ENCODE data around the gene PTAFR.

Gene PTAFR

DNA sequence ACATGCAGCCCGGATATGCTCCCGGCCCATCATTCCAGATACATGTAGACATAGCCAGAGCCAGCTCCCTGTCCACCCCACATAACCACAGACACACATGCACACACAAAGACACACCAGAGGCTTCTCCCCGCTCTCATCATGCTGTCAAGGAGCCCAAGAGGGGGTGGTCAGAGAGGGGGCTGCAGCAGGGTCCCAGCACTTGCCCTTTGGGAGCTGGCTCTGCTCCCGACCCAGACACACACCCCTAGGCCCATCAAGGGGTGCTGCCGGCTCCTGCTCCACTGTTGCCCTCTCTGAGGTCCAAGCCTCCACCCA, 2.6 kb downstream of the PTAFR start:
- no peak overlapping the region for H3K4me3 ChIP-seq (ENCODE audit: extremely low read depth, insufficient read depth, low read length, poor library complexity, severe bottlenecking)
- H3K4me1 ChIP-seq (ENCODE audit: control insufficient read depth, insufficient read depth, low read length, poor library complexity, severe bottlenecking), result peaks cover 12% of the 10 kb centered on the region
- WGBS, 2 experiments (ENCODE audit: insufficient coverage in 2 of 2), result 83 to 100% methylated on average over 1 to 2 of the region's 5 CpGs
- no peaks in the 10 kb centered on the region for H3K9me3 ChIP-seq (ENCODE audit: control insufficient read depth, low read length)
- no peaks in the 10 kb centered on the region for H3K36me3 ChIP-seq (ENCODE audit: control insufficient read depth, insufficient read depth, low read length)
- peak overlapping the region; percentile 23 for H3K27ac ChIP-seq (ENCODE audit: low read depth, low read length, severe bottlenecking)

DNA sequence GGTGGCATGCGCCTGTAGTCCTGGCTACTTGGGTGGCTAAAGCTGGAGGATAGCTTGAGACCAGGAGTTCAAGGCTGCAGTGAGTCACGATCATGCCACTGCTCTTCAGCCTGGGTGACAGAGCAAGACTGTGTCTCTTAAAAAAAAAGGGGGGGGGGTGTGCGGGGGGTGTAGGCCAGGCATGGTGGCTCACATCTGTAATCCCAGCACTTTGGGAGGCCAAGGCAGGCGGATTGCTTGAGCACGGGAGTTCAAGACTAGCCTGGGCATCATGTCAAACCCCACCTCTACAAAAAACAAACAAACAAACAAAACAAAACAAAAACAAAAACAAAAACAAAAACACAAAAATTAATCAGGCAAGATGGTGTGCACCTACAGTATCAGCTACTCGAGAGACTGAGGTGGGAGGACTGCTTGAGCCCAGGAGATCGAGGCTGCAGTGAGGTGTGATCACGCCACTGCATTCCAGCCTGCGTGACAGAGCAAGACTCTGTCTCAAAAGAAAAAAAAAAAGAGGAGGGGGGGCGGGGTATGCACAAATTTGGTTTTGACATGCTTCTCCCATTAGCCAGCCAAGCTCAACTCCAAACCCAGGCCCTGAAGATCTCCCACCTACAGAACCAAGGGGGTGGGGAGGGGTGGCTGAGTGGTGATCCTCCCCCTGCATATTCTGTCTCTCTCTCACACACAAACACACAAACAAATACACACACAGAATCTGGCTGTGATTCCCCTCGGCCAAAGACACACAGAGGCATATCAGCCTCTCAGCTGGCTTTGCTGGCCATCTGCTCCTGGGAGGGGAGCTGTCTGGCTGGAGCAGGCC, 3.1 kb downstream of the PTAFR start:
- H3K36me3 ChIP-seq (ENCODE audit: control insufficient read depth, insufficient read depth, low read length), result no peaks in the 10 kb centered on the region
- H3K4me3 ChIP-seq (ENCODE audit: extremely low read depth, insufficient read depth, low read length, poor library complexity, severe bottlenecking), result no peak overlapping the region
- peak overlapping the region; percentile 23 for H3K27ac ChIP-seq (ENCODE audit: low read depth, low read length, severe bottlenecking)
- H3K4me1 ChIP-seq (ENCODE audit: control insufficient read depth, insufficient read depth, low read length, poor library complexity, severe bottlenecking), result peaks cover 12% of the 10 kb centered on the region
- no peaks in the 10 kb centered on the region for H3K9me3 ChIP-seq (ENCODE audit: control insufficient read depth, low read length)
- 68 to 86% methylated on average over 3 to 7 of the region's 11 CpGs for WGBS, 2 experiments (ENCODE audit: insufficient coverage in 2 of 2)

DNA sequence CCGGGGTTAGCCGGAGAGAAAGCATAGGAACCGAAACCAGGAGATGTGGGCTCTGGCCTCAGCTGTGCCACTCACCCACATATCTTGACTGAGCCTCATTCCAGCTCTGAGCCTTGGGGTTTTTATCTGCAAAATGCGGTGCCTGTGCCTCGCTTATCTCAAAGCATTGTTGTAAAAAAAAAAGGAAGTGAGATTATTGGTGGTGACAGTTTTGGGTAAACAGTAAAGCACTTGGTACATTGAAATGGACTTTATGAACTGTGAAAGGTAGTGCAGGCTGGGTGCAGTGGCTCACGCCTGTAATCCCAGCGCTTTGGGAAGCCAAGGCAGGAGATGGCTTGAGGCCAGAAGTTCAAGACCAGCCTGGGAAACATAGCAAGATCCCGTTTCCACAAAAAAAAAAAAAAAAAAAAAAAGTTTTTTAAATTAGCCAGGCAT, 3.8 kb downstream of the PTAFR start:
- Histone ChIP-seq H3K9me3 (ENCODE audit: control insufficient read depth, low read length) (no peaks in the 10 kb centered on the region), H3K27ac (ENCODE audit: low read depth, low read length, severe bottlenecking) (peak overlapping the region; percentile 32), H3K36me3 (ENCODE audit: control insufficient read depth, insufficient read depth, low read length) (no peaks in the 10 kb centered on the region), H3K4me1 (ENCODE audit: control insufficient read depth, insufficient read depth, low read length, poor library complexity, severe bottlenecking) (peaks cover 12% of the 10 kb centered on the region), H3K4me3 (ENCODE audit: extremely low read depth, insufficient read depth, low read length, poor library complexity, severe bottlenecking) (no peak overlapping the region)
- 90 to 91% methylated on average over 6 to 7 of the region's 8 CpGs for WGBS, 2 experiments (ENCODE audit: insufficient coverage in 2 of 2)

DNA sequence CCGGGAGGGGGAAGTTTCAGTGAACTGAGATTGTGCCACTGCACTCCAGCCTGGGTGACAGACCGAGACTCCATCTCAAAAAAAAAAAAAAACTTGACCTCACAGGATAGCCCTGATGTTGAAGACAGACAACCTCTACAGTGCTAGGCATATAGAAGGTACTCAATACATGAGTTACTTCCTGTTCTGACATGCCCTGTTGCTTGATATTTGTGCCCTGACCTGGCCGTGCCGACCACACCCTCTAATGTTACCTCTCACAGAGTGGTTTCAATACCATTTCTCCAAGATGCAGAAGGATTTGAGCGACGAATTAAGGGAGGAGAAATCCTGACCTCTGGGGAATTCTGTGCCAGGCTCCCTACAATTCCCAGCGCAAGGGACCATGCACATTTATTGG, 5.2 kb downstream of the PTAFR start:
- no peak overlapping the region for H3K4me3 ChIP-seq (ENCODE audit: extremely low read depth, insufficient read depth, low read length, poor library complexity, severe bottlenecking)
- no peaks in the 10 kb centered on the region for H3K36me3 ChIP-seq (ENCODE audit: control insufficient read depth, insufficient read depth, low read length)
- 96 to 100% methylated on average over 6 of the region's 7 CpGs for WGBS, 2 experiments (ENCODE audit: insufficient coverage in 2 of 2)
- peaks cover 12% of the 10 kb centered on the region for H3K4me1 ChIP-seq (ENCODE audit: control insufficient read depth, insufficient read depth, low read length, poor library complexity, severe bottlenecking)
- H3K9me3 ChIP-seq (ENCODE audit: control insufficient read depth, low read length), result no peaks in the 10 kb centered on the region
- H3K27ac ChIP-seq (ENCODE audit: low read depth, low read length, severe bottlenecking), result no peak overlapping the region

DNA sequence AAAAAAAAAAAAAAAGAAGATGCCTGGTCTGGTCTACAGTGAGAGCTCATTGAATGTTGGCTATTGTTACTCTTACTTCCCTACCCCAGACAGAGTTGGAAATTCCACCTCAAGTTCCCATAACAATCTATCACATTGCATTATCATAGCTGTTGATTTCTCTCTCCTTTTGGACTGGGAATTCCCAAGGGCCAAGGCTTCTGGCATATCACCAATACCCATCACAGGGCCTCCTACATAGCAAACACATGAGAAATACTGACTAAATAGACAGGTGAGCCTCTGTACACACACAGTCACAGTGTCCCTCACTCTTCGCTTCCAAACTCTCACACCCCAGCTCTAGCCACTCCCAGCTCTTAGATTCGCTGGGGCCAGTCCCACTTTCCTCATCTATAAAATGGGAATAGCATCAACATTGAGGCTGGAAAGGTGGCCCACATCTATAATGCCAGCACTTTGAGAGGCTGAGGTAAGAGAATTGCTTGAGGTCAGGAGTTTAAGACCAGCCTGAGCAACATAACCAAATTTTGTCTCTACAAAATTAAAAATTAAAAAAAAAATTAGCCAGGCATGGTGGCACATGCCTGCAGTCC, 6.4 kb downstream of the PTAFR start:
- Histone ChIP-seq H3K4me3 (ENCODE audit: extremely low read depth, insufficient read depth, low read length, poor library complexity, severe bottlenecking) (no peak overlapping the region), H3K4me1 (ENCODE audit: control insufficient read depth, insufficient read depth, low read length, poor library complexity, severe bottlenecking) (peaks cover 12% of the 10 kb centered on the region), H3K27ac (ENCODE audit: low read depth, low read length, severe bottlenecking) (no peak overlapping the region), H3K36me3 (ENCODE audit: control insufficient read depth, insufficient read depth, low read length) (no peaks in the 10 kb centered on the region), H3K9me3 (ENCODE audit: control insufficient read depth, low read length) (no peaks in the 10 kb centered on the region)
- no CpG with 5 or more reads among the region's 2 CpGs for WGBS, 2 experiments (ENCODE audit: insufficient coverage in 2 of 2)

DNA sequence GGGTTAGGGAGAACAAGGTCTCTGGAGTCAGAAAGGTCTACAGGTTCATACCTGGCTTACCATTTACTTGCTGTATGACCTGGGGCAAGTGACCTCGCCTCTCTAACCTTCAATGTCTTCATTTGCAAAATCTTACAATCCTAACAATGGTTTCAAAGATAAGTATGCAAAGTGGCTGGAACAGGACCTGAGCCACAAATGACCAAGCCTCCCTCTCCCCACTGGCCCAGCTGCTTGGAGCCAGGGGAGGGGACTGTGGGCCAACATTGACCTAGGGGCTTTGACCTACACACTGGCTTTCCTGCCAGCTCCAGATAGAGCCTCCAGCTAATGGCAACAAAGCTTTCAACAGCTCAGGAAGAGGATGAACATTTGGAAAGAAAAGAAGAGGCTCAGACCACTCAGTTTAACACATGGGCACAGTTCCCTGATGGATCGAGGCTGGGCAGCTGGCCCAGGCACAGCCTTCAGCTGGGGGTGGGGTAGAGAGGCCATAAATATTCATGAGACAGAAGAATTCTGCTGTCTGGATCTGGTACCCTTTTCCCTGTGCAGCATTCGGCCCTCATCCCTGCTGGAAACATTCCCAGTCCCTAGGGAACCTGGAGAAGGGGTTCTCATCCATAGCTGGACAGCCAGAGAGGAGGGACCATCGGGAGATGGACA, 12.9 kb downstream of the PTAFR start:
- Histone ChIP-seq H3K9me3 (ENCODE audit: control insufficient read depth, low read length) (no peaks in the 10 kb centered on the region), H3K27ac (ENCODE audit: low read depth, low read length, severe bottlenecking) (no peak overlapping the region), H3K4me3 (ENCODE audit: extremely low read depth, insufficient read depth, low read length, poor library complexity, severe bottlenecking) (no peak overlapping the region), H3K4me1 (ENCODE audit: control insufficient read depth, insufficient read depth, low read length, poor library complexity, severe bottlenecking) (no peaks in the 10 kb centered on the region), H3K36me3 (ENCODE audit: control insufficient read depth, insufficient read depth, low read length) (no peaks in the 10 kb centered on the region)
- 87 to 100% methylated on average over 3 to 4 of the region's 4 CpGs for WGBS, 2 experiments (ENCODE audit: insufficient coverage in 2 of 2)

DNA sequence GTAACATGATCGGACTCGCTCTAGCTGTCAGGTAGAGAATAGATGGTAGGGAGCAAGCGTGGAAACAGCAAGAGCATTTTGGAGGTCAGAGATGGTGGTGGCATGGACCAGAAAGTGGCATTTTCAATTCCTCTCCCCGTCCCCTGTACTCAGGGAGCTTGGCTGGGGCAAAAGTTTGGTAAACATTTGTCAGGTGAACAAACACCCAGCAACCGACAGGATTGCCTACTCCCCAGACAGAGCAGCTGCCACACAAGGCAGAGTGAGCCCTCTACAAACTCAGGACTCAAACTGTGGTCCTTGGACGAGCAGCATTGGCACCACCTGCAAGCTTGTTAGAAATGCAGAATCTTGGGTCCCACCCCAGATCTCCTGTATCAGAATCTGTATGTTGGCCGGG, 14.3 kb downstream of the PTAFR start:
- WGBS, 2 experiments (ENCODE audit: insufficient coverage in 2 of 2), result 89 to 96% methylated on average over 4 to 5 of the region's 7 CpGs
- H3K9me3 ChIP-seq (ENCODE audit: control insufficient read depth, low read length), result no peaks in the 10 kb centered on the region
- H3K36me3 ChIP-seq (ENCODE audit: control insufficient read depth, insufficient read depth, low read length), result no peaks in the 10 kb centered on the region

DNA sequence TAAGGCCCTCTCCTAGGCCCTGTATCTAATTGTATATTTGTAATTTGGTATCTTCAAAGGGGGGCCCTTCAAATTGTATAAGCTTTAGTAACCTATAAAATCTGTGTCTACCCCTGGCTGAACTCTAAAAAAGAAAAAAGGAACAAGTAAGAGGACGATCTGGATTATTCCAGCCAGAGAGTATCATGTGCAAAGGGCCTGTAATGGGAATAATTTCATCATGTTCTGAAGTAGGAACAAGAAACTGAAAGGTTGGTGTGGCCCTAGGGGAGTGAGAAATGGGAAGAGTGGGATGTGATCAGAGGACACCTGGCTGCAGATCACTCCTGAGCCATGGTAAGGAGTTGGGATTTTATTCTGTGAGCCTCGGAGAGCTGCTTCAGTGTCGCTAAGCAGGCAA, 14.7 kb downstream of the PTAFR start:
- no peaks in the 10 kb centered on the region for H3K9me3 ChIP-seq (ENCODE audit: control insufficient read depth, low read length)
- H3K4me1 ChIP-seq (ENCODE audit: control insufficient read depth, insufficient read depth, low read length, poor library complexity, severe bottlenecking), result no peaks in the 10 kb centered on the region
- H3K4me3 ChIP-seq (ENCODE audit: extremely low read depth, insufficient read depth, low read length, poor library complexity, severe bottlenecking), result no peak overlapping the region
- H3K27ac ChIP-seq (ENCODE audit: low read depth, low read length, severe bottlenecking), result no peak overlapping the region
- H3K36me3 ChIP-seq (ENCODE audit: control insufficient read depth, insufficient read depth, low read length), result no peaks in the 10 kb centered on the region
- 93 to 94% methylated on average over 3 of the region's 3 CpGs for WGBS, 2 experiments (ENCODE audit: insufficient coverage in 2 of 2)

More for the DNA sequence above, 14.3 kb downstream of the PTAFR start:
- Histone ChIP-seq H3K4me1 (ENCODE audit: control insufficient read depth, insufficient read depth, low read length, poor library complexity, severe bottlenecking) (no peaks in the 10 kb centered on the region), H3K4me3 (ENCODE audit: extremely low read depth, insufficient read depth, low read length, poor library complexity, severe bottlenecking) (no peak overlapping the region), H3K27ac (ENCODE audit: low read depth, low read length, severe bottlenecking) (no peak overlapping the region)

DNA sequence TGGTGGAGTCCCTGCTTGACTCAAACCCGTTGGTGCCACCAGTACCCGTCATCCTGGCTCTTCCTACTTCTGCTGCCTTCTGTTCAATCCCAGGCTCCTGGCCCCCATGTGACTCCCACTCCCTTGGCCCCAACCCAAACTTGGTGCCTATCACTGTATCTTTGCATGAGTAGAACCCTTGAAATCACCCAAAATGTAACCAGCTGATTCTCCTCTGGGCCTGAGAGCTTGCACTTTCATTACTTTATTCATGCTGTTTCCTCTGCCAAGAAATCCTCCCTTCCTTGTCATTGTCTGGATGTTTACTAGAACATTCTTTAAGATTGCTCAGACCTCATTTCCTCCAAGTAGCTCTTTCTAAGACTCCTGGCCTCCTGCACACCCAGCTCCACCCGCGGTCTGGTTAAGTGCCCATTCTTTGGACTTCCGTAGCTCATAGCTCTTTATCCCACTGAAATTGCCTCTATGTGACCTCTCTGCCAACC, 15.7 kb downstream of the PTAFR start:
- H3K9me3 ChIP-seq (ENCODE audit: control insufficient read depth, low read length), result no peaks in the 10 kb centered on the region
- no peaks in the 10 kb centered on the region for H3K4me1 ChIP-seq (ENCODE audit: control insufficient read depth, insufficient read depth, low read length, poor library complexity, severe bottlenecking)
- H3K27ac ChIP-seq (ENCODE audit: low read depth, low read length, severe bottlenecking), result no peak overlapping the region
- H3K36me3 ChIP-seq (ENCODE audit: control insufficient read depth, insufficient read depth, low read length), result no peaks in the 10 kb centered on the region
- H3K4me3 ChIP-seq (ENCODE audit: extremely low read depth, insufficient read depth, low read length, poor library complexity, severe bottlenecking), result no peak overlapping the region
- 100% methylated on average over 2 of the region's 5 CpGs for WGBS, 2 experiments (ENCODE audit: insufficient coverage in 2 of 2)

DNA sequence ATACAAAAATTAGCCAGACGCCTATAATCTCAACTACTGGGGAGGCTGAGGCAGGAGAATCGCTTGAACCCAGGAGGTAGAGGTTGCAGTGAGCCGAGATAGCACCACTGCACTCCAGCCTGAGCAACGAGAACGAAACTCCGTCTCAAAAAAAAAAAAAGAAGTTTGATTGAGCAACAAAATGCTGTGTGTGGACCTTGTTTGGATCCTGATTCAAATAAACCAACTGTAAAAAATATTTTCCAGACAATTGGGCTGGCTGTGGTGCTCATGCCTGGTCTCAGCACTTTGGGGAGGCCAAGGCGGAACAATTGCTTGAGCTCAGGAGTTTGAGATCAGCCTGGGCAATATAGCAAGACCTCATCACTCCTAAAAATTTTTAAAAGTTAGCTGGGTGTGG, 16.8 kb downstream of the PTAFR start:
- H3K36me3 ChIP-seq (ENCODE audit: control insufficient read depth, insufficient read depth, low read length), result no peaks in the 10 kb centered on the region
- H3K4me3 ChIP-seq (ENCODE audit: extremely low read depth, insufficient read depth, low read length, poor library complexity, severe bottlenecking), result no peak overlapping the region
- no peaks in the 10 kb centered on the region for H3K9me3 ChIP-seq (ENCODE audit: control insufficient read depth, low read length)
- whole genome bisulfite sequencing, 2 experiments (ENCODE audit: insufficient coverage in 2 of 2), result 96 to 100% methylated on average over 3 to 4 of the region's 7 CpGs
- H3K4me1 ChIP-seq (ENCODE audit: control insufficient read depth, insufficient read depth, low read length, poor library complexity, severe bottlenecking), result no peaks in the 10 kb centered on the region
- no peak overlapping the region for H3K27ac ChIP-seq (ENCODE audit: low read depth, low read length, severe bottlenecking)
